NCI-H345 treated with DMSO at 0.1 percent for 48 hours (cell line): ENCODE data around the gene INSR.

ENCODE experiments used
- DNase-seq: peaks from one replicate; lab custom pipeline; 2025; ENCODE audit not compliant: unreplicated experiment; lab: John Stamatoyannopoulos, UW

Gene INSR

GRCh38 chr19:7197119-7197759 is 97.0 kb downstream of the INSR start:
- peak; percentile 66 for DNase-seq

- DNase-seq: no peak
Measured at GRCh38 chr19:7196763-7197118, 97.5 kb downstream of the INSR start.

GRCh38 chr19:7195046-7195445 is 99.2 kb downstream of the INSR start:
- DNase-seq: no peak

- DNase-seq: no peak
Measured at GRCh38 chr19:7194566-7194965, 99.6 kb downstream of the INSR start.

- no peak for DNase-seq
Measured at GRCh38 chr19:7191946-7192691, 102.1 kb downstream of the INSR start.

GRCh38 chr19:7188698-7189629 is 105.2 kb downstream of the INSR start:
- no peak for DNase-seq

GRCh38 chr19:7187605-7188339 is 106.4 kb downstream of the INSR start:
- no peak for DNase-seq

- DNase-seq: no peak
Measured at GRCh38 chr19:7182489-7182888, 111.7 kb downstream of the INSR start.

- no peak for DNase-seq
Measured at GRCh38 chr19:7179917-7180306, 114.3 kb downstream of the INSR start.

- no peak for DNase-seq
Measured at GRCh38 chr19:7177926-7178325, 116.3 kb downstream of the INSR start.

- DNase-seq: no peak
Measured at GRCh38 chr19:7176792-7177191, 117.4 kb downstream of the INSR start.

GRCh38 chr19:7172794-7173193 is 121.4 kb downstream of the INSR start:
- no peak for DNase-seq

GRCh38 chr19:7170983-7171382 is 123.2 kb downstream of the INSR start:
- no peak for DNase-seq

GRCh38 chr19:7168941-7169340 is 125.3 kb downstream of the INSR start:
- DNase-seq: no peak

- no peak for DNase-seq
Measured at GRCh38 chr19:7161292-7161691, 132.9 kb downstream of the INSR start.

GRCh38 chr19:7159105-7159933 is 134.9 kb downstream of the INSR start:
- DNase-seq: no peak

- DNase-seq: no peak
Measured at GRCh38 chr19:7153022-7153421, 141.2 kb downstream of the INSR start.

GRCh38 chr19:7152568-7152967 is 141.6 kb downstream of the INSR start:
- DNase-seq: no peak

- no peak for DNase-seq
Measured at GRCh38 chr19:7149956-7150705, 144.1 kb downstream of the INSR start.
